ENCODE measurements around the gene C1QA.

Gene C1QA

GRCh38 chr1:22643381-22643780 lies 7.0 kb downstream of the C1QA start, which contains the start of gene C1QC:
TSS of gene C1QC (plus strand) at chr1:22643633. CDS start at chr1:22644024, 391 bp downstream.
- no peak within 1 kb of the TSS for H3K27ac ChIP-seq

GRCh38 chr1:22643928-22644327 lies 7.5 kb downstream of the C1QA start:
- TF ChIP-seq ZFX (IDR thresholded peaks at IDR 0.05) (no peak), CTCF (conservative IDR thresholded peaks at IDR 0.05) (no peak)
- H3K27ac ChIP-seq: no peak overlapping the region

More at GRCh38 chr1:22643381-22643780, 7.0 kb downstream of the C1QA start, which contains the start of gene C1QC:
- TF ChIP-seq CTCF (conservative IDR thresholded peaks at IDR 0.05) (no peak), ZFX (IDR thresholded peaks at IDR 0.05) (no peak)

- no peak overlapping the region for H3K27ac ChIP-seq
- no peak for TF ChIP-seq CTCF (conservative IDR thresholded peaks at IDR 0.05)
- TF ChIP-seq ZFX (IDR thresholded peaks at IDR 0.05): no peak
These were observed 9.5 kb downstream of the C1QA start for GRCh38 chr1:22645931-22646330.

GRCh38 chr1:22646384-22646783 lies 10.0 kb downstream of the C1QA start:
- TF ChIP-seq ZFX (IDR thresholded peaks at IDR 0.05) (no peak), CTCF (conservative IDR thresholded peaks at IDR 0.05) (no peak)
- H3K27ac ChIP-seq: no peak overlapping the region

- TF ChIP-seq CTCF (conservative IDR thresholded peaks at IDR 0.05) (no peak), ZFX (IDR thresholded peaks at IDR 0.05) (no peak)
- H3K27ac ChIP-seq: no peak overlapping the region
These were observed 13.8 kb downstream of the C1QA start for GRCh38 chr1:22650089-22650693.

- TF ChIP-seq ZFX (IDR thresholded peaks at IDR 0.05): no peak
- TF ChIP-seq CTCF (conservative IDR thresholded peaks at IDR 0.05): no peak
- H3K27ac ChIP-seq: no peak overlapping the region
These were observed 15.8 kb downstream of the C1QA start for GRCh38 chr1:22651941-22652856.

- TF ChIP-seq ZFX (IDR thresholded peaks at IDR 0.05) (no peak), CTCF (conservative IDR thresholded peaks at IDR 0.05) (no peak)
- no peak within 1 kb of the TSS for H3K27ac ChIP-seq
These were observed 16.5 kb downstream of the C1QA start, which contains the start of gene C1QB for GRCh38 chr1:22652881-22653316. TSS of gene C1QB (plus strand) at chr1:22653236. CDS start at chr1:22659463, 6,227 bp downstream.

Measured in C4-2B (cell line).